Lower lobe of right lung (tissue), 2 donors: ENCODE measurements around the gene LIPT1. TPM values are rescaled to one million over a fixed set of nuclear protein-coding genes. Genes with fewer than 3 reads are reported as not detected.

Experiments used
- ATAC-seq, 2 donors: fragments of 200-7000 bp; cut with Tn5 transposase; one replicate each; pipeline ENCODE4 v1.9.1; 2020 to 2022; ENCODE audit warnings: mild to moderate bottlenecking in 2 of 2, moderate library complexity in 2 of 2
- DNase-seq: peaks from one replicate; pipeline ENCODE4 v3.0.0-alpha.2; 2020
- H3K27ac ChIP-seq: fragments of 200-600 bp; one replicate; pipeline ENCODE4 v1.8.0; 2022
- H3K27me3 ChIP-seq: fragments of 200-600 bp; one replicate; pipeline ENCODE4 v1.8.0; 2022; ENCODE audit warnings: low read depth
- H3K36me3 ChIP-seq: fragments of 200-600 bp; one replicate; pipeline ENCODE4 v1.8.0; 2022; ENCODE audit warnings: mild to moderate bottlenecking
- H3K4me1 ChIP-seq: fragments of 200-600 bp; one replicate; pipeline ENCODE4 v1.8.0; 2022
- H3K4me3 ChIP-seq: fragments of 200-600 bp; one replicate; pipeline ENCODE4 v1.8.0; 2022; ENCODE audit warnings: mild to moderate bottlenecking
- H3K9me3 ChIP-seq: fragments of 200-600 bp; one replicate; pipeline ENCODE4 v1.8.0; 2022
- intact Hi-C: fragments of 100-400 bp; cut with DNase I; formaldehyde crosslinking; loops from one replicate; pipeline ENCODE4 v1.11.0; 2022
- long read RNA-seq: library from polyadenylated mRNA; unstranded; transcript quantifications from one replicate; pipeline ENCODE4 v2.0.0, GENCODE V29; 2021
- total RNA-seq: library from RNA; stranded (reverse); fragmentation: NEBNext Ultra II Directional; extraction: Animal tissue kit (Norgen Biotek cat#: 25700); gene quantifications from one replicate; pipeline ENCODE4 v1.2.1, GENCODE V29; 2021
- TF ChIP-seq, protein P1 (sequence below): fragments of 200-600 bp; IDR thresholded peaks from one replicate; pipeline ENCODE4 v1.8.0; 2022; ENCODE audit warnings: antibody characterized with exemption, mild to moderate bottlenecking
- donor health status: DM: no; HTN: yes; CAD: no; lungs with severe emphysema.

The LIPT1 gene
- 6.2 TPM for total RNA-seq
- long read RNA-seq, partial matches to known transcripts: 0 of 2 reads
- long read RNA-seq, other reads (novel, unspliced or antisense): 1 of 2 reads

DNA sequence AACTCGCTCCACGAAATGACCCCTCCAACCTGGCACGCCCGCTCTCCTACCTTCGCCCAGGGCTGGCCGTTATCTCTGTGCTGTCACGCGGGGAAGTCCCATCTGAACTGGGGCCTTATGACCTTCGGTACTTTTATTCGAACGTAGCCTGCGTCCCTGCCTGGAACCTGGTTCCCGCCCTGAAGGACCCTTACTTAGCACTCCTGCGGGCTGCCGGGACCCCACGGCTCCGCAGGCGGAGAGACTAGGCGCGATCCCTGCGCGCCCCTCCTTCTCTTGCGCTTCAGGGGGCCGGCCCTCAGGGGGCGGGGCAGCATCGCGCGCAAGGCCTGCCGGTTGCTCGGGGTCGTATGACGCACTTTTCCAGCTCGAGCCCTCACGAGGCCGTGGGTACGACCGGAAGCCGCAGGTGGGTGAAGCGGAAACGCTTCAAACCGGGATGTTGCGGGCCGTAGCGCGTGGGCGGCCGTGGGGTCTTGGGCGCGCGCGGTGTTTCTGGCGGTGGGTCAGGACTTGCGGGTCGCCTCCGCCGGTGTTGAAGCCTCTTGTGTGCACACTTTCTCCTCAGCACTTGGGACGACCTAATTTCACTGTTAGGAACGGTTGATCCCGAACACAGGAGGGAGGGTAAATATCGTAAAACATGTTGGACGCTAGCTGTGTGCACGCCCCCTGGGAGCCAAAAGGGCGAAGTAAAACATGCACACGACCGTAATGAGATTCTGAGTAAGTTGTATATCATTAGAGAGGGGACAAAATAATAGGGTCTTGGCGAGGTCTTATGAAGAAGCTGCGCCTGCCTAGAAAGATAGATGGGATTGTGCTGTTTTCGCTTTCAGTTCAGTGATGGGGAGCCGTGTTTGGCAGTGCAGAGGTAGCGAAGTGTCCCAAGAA is at the start of gene LIPT1, which contains the start of gene TSGA10:
Gene LIPT1 (plus strand): TSS at position 325 of the 894 bp plus-strand sequence. CDS start 6,991 bp downstream, outside the sequence.
Gene TSGA10 (minus strand): TSS at position 300 of the 894 bp plus-strand sequence. CDS start 45,503 bp downstream, outside the sequence.
- Histone ChIP-seq H3K27me3 (no peaks in the 10 kb centered on the region), H3K27ac (peak within 1 kb of the TSS; percentile 83), H3K4me1 (peaks cover 22% of the 10 kb centered on the region), H3K36me3 (peaks cover 33% of the 10 kb centered on the region), H3K9me3 (no peaks in the 10 kb centered on the region), H3K4me3 (peak within 1 kb of the TSS; percentile 74)
- ATAC-seq: peak; percentile 99 to 100
- TF ChIP-seq, protein P1, sequence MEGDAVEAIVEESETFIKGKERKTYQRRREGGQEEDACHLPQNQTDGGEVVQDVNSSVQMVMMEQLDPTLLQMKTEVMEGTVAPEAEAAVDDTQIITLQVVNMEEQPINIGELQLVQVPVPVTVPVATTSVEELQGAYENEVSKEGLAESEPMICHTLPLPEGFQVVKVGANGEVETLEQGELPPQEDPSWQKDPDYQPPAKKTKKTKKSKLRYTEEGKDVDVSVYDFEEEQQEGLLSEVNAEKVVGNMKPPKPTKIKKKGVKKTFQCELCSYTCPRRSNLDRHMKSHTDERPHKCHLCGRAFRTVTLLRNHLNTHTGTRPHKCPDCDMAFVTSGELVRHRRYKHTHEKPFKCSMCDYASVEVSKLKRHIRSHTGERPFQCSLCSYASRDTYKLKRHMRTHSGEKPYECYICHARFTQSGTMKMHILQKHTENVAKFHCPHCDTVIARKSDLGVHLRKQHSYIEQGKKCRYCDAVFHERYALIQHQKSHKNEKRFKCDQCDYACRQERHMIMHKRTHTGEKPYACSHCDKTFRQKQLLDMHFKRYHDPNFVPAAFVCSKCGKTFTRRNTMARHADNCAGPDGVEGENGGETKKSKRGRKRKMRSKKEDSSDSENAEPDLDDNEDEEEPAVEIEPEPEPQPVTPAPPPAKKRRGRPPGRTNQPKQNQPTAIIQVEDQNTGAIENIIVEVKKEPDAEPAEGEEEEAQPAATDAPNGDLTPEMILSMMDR: peak; percentile 6
- DNase-seq: peak; percentile 95
- intact Hi-C loops: no loop called here

DNA sequence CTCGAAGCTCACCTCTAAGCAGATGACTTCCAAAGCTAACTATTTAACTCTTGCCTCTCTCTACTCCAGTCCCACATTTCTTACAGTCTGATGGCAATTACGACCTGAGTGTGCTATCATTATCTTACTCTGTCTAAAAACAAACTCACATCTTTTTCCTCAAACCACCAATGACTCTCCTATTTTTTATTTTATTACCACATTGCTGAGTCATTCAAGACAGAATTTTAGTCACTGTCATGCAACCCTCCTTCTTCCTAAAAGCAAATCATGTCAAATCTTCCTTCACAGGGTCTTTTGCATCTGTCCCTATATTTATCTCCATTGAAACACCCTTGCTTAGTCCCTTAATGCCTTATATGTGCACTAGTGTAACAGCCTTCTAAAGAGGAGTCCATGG is 47.9 kb upstream of the LIPT1 start:
- Histone ChIP-seq H3K9me3 (no peaks in the 10 kb centered on the region), H3K27me3 (no peaks in the 10 kb centered on the region), H3K4me1 (no peaks in the 10 kb centered on the region), H3K4me3 (no peak overlapping the region), H3K36me3 (no peaks in the 10 kb centered on the region), H3K27ac (no peak overlapping the region)
- intact Hi-C loops: no loop called here
- ATAC-seq (no peak), DNase-seq (no peak)
- TF ChIP-seq, protein P1: no peak

DNA sequence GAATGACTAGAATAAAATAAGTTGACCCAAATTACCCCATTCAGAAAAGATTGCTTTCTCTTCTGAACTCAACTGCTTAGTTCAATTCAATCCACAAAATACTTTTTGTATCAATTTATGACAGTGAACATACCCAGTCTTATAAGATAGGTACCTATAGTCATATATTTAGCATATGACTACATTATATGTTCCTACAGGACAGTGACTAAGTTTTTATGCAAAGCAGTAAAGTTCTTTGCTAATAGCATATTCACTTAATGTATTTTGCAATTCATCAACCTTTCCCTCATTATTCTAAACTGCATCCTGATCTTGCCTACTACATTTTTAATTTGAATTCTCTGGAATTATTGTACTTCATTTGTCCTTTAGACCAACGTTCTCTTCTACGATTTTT is 43.5 kb upstream of the LIPT1 start:
- Histone ChIP-seq H3K27me3 (no peaks in the 10 kb centered on the region), H3K4me3 (no peak overlapping the region), H3K9me3 (no peaks in the 10 kb centered on the region), H3K36me3 (no peaks in the 10 kb centered on the region), H3K27ac (no peak overlapping the region), H3K4me1 (no peaks in the 10 kb centered on the region)
- intact Hi-C loops: no loop called here
- TF ChIP-seq, protein P1: no peak
- DNase-seq: no peak
- no peak for ATAC-seq

DNA sequence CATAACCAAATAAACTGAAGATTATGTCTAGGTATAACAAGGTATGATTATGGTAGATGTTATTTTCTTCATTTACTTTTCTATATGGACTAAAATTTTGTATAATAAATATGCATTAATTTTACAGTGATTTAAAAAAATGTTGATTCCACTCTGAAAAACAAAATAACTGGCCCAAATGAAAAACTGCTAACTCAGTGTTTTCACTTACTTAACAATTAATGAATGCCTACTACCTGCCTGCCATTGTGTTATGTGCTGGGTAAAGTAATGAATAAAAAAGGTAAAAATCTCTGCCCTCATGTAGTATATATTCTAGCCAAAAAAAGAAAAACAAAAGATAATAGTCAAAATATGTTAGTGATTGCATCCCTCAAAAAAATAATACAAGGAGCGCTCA is 42.8 kb upstream of the LIPT1 start:
- intact Hi-C loops: no loop called here
- Histone ChIP-seq H3K9me3 (no peaks in the 10 kb centered on the region), H3K4me3 (no peak overlapping the region), H3K27ac (no peak overlapping the region), H3K27me3 (no peaks in the 10 kb centered on the region), H3K4me1 (no peaks in the 10 kb centered on the region), H3K36me3 (no peaks in the 10 kb centered on the region)
- DNase-seq (no peak), ATAC-seq (no peak)
- TF ChIP-seq, protein P1: no peak

DNA sequence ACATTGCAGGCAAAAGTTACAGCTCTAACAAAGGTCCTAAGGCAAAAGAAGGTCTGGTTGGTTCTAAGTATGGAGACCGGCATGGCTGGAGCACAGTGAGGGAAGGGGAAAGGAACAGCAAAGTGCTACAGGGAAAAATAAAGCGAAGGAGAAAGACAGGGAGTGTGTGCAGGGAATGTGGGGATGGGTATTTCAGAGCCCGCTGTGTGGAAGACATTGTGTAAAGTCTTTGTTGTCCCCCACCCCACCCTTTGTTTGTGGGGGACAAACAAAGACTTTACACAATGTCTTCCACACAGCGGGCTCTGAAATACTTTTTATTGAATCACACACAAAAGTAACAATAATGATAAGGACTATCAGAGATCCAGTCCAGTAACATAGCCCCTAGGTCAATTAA is 42.1 kb upstream of the LIPT1 start:
- no peak for ATAC-seq
- no peak overlapping the region for H3K27ac ChIP-seq
- TF ChIP-seq, protein P1: no peak

More for the DNA sequence above, 42.1 kb upstream of the LIPT1 start:
- no peaks in the 10 kb centered on the region for H3K36me3 ChIP-seq
- intact Hi-C loops: no loop called here
- H3K27me3 ChIP-seq: no peaks in the 10 kb centered on the region
- H3K4me3 ChIP-seq: no peak overlapping the region
- no peaks in the 10 kb centered on the region for H3K4me1 ChIP-seq
- no peak for DNase-seq
- H3K9me3 ChIP-seq: no peaks in the 10 kb centered on the region
